Measurements from ENCODE around the gene SEZ6L. TPM values are rescaled to one million over a fixed set of nuclear protein-coding genes. Genes with fewer than 3 reads are reported as not detected.

SEZ6L gene
- total RNA-seq, 1 experiment from 2014 or later: not detected

DNA sequence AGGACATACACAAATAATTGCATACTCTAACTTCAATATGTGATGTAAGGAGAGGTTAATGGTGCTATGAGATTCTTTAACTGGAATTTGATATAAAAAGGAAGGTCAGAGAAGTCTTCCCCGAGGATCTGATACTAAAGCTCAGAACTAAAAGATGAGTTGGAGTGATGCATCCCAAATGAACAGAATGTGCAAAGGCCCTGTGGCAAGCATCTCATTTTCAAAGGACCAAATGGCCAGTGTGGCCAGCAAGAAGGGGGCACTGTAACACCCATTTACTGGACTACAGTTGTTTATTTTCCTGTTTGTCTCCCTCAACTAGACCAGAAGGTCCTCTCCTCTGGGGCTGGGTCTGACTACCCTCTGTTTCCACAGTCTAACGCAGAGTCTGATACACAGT lies 144.9 kb downstream of the SEZ6L start:
- Histone ChIP-seq H3K4me3 (replicated peaks in 1 of 2; ENCODE audit: low read depth in 1 of 2, low read length in 2 of 2) (no peak overlapping the region), H2AFZ (ENCODE audit: low read depth, low read length, poor library complexity, severe bottlenecking) (no peak overlapping the region), H3K4me2 (ENCODE audit: low read length) (no peak overlapping the region), H3K9me2 (ENCODE audit: insufficient read depth) (no peaks in the 10 kb centered on the region), H3K9me3 (ENCODE audit: control insufficient read depth in 1 of 2, insufficient read depth in 1 of 2, low read depth in 1 of 2, low read length in 2 of 2) (no peaks in the 10 kb centered on the region), H3K36me3 (ENCODE audit: control insufficient read depth in 1 of 2, insufficient read depth in 2 of 2, low read length in 2 of 2) (no peaks in the 10 kb centered on the region), H3K9ac (ENCODE audit: low read length) (no peak overlapping the region), H3K79me2 (ENCODE audit: insufficient read depth, low read length) (no peaks in the 10 kb centered on the region), H3K27ac (ENCODE audit: low read depth, low read length) (no peak overlapping the region), H4K20me1 (ENCODE audit: insufficient read depth) (no peaks in the 10 kb centered on the region; the same call in 1 of the 2 replicates), H3K27me3 (ENCODE audit: insufficient read depth, low read length) (peaks cover 65% of the 10 kb centered on the region), H3K4me1 (ENCODE audit: control insufficient read depth in 1 of 2, insufficient read depth in 2 of 2, low read length in 2 of 2) (no peaks in the 10 kb centered on the region)
- BruUV-seq (replicated peaks): no TSS peak
- intact Hi-C loops (cut with micrococcal nuclease): no loop called here
- TF ChIP-seq, protein P1, sequence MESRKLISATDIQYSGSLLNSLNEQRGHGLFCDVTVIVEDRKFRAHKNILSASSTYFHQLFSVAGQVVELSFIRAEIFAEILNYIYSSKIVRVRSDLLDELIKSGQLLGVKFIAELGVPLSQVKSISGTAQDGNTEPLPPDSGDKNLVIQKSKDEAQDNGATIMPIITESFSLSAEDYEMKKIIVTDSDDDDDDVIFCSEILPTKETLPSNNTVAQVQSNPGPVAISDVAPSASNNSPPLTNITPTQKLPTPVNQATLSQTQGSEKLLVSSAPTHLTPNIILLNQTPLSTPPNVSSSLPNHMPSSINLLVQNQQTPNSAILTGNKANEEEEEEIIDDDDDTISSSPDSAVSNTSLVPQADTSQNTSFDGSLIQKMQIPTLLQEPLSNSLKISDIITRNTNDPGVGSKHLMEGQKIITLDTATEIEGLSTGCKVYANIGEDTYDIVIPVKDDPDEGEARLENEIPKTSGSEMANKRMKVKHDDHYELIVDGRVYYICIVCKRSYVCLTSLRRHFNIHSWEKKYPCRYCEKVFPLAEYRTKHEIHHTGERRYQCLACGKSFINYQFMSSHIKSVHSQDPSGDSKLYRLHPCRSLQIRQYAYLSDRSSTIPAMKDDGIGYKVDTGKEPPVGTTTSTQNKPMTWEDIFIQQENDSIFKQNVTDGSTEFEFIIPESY (IDR thresholded peaks at IDR 0.05; ENCODE audit: extremely low read depth, insufficient replicate concordance, low read length): no peak
- no peak for TF ChIP-seq CBX3 (IDR thresholded peaks at IDR 0.05; ENCODE audit: low read depth)
- TF ChIP-seq FOSL1 (IDR thresholded peaks at IDR 0.05; ENCODE audit: low read depth): no peak
- no peak for TF ChIP-seq RAD21 (IDR thresholded peaks at IDR 0.05; ENCODE audit: low read depth)
- TF ChIP-seq EZH2phosphoT487 (IDR thresholded peaks at IDR 0.05; ENCODE audit: borderline replicate concordance): no peak
- no peak for TF ChIP-seq EZH2 (IDR thresholded peaks at IDR 0.05)
- no peak for TF ChIP-seq ELF1 (IDR thresholded peaks at IDR 0.05; ENCODE audit: borderline replicate concordance, low read depth)
- no peak for ATAC-seq
- POLR2A ChIA-PET: no interaction called here
- RAD21 ChIA-PET (ENCODE audit: low non-redundant PET in 1 of 2, low total read pairs in 2 of 2, uncharacterized antibody in 2 of 2, unreplicated experiment in 2 of 2): no interaction called here
- CTCF ChIA-PET: interaction anchor here (0.9 kb wide), 1 partner anchor 47 kb away, joined by 3 read pairs; no protein-coding TSS in a partner anchor
- DNase-seq (ENCODE audit: low read depth, low spot score): no peak

DNA sequence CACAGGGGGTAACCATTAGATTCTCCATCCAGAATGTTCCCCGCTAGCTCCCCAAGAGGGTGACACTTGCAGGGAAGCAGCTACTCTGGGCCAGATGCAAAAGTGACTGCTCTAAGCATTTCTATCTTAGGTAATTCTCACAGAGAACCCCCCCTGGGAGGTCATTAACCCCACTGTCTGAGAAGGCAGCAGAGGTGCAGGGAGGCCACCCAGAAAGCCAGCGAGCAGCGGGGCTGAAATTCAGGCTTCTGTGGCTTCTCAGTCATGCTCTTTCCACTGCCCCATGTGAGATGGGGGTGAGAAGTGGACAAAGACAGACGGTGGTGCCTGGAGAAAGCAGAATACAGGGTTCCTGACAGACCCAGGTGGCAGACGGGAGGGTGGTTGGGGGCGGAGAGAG lies 145.4 kb downstream of the SEZ6L start:
- Histone ChIP-seq H3K4me1 (ENCODE audit: control insufficient read depth in 1 of 2, insufficient read depth in 2 of 2, low read length in 2 of 2) (no peaks in the 10 kb centered on the region), H3K9me2 (ENCODE audit: insufficient read depth) (no peaks in the 10 kb centered on the region), H3K4me2 (ENCODE audit: low read length) (no peak overlapping the region), H2AFZ (ENCODE audit: low read depth, low read length, poor library complexity, severe bottlenecking) (no peak overlapping the region), H3K36me3 (ENCODE audit: control insufficient read depth in 1 of 2, insufficient read depth in 2 of 2, low read length in 2 of 2) (no peaks in the 10 kb centered on the region), H3K27me3 (ENCODE audit: insufficient read depth, low read length) (peaks cover 65% of the 10 kb centered on the region), H3K79me2 (ENCODE audit: insufficient read depth, low read length) (no peaks in the 10 kb centered on the region), H4K20me1 (ENCODE audit: insufficient read depth) (no peaks in the 10 kb centered on the region; the same call in 1 of the 2 replicates), H3K4me3 (replicated peaks in 1 of 2; ENCODE audit: low read depth in 1 of 2, low read length in 2 of 2) (no peak overlapping the region), H3K9ac (ENCODE audit: low read length) (no peak overlapping the region), H3K27ac (ENCODE audit: low read depth, low read length) (no peak overlapping the region), H3K9me3 (ENCODE audit: control insufficient read depth in 1 of 2, insufficient read depth in 1 of 2, low read depth in 1 of 2, low read length in 2 of 2) (no peaks in the 10 kb centered on the region)
- intact Hi-C loops (cut with micrococcal nuclease): no loop called here
- TF ChIP-seq JUND (IDR thresholded peaks at IDR 0.05) (no peak), SRF (IDR thresholded peaks at IDR 0.05; ENCODE audit: low read depth) (no peak), ELF1 (IDR thresholded peaks at IDR 0.05; ENCODE audit: borderline replicate concordance, low read depth) (no peak), CEBPB (IDR thresholded peaks at IDR 0.05; ENCODE audit: low read depth) (no peak), EGR1 (IDR thresholded peaks at IDR 0.05; ENCODE audit: low read depth) (no peak), CTCF (IDR thresholded peaks at IDR 0.05 in 2 of 3, conservative IDR thresholded peaks at IDR 0.05 in 1 of 3; ENCODE audit: borderline replicate concordance in 1 of 3, insufficient read depth in 1 of 3, low read depth in 2 of 3, low read length in 2 of 3) (no peak), POLR2A (IDR thresholded peaks at IDR 0.05; ENCODE audit: borderline replicate concordance, extremely low read depth, insufficient read depth, insufficient read length) (no peak)
- TF ChIP-seq, protein P1 (IDR thresholded peaks at IDR 0.05; ENCODE audit: extremely low read depth, insufficient replicate concordance, low read length): no peak
- BruUV-seq (replicated peaks): no TSS peak
- RAD21 ChIA-PET (ENCODE audit: low non-redundant PET in 1 of 2, low total read pairs in 2 of 2, uncharacterized antibody in 2 of 2, unreplicated experiment in 2 of 2): no interaction called here
- CTCF ChIA-PET: interaction anchor here (0.9 kb wide), 1 partner anchor 47 kb away, joined by 3 read pairs; no protein-coding TSS in a partner anchor
- POLR2A ChIA-PET: no interaction called here
- ATAC-seq: no peak
- DNase-seq (ENCODE audit: low read depth, low spot score): no peak

All from HCT116 (cell line).